NB4 (cell line): ENCODE measurements around the gene SLC34A1.

Experiments
- CTCF ChIP-seq: IDR thresholded peaks from one replicate; pipeline ENCODE4 v1.5.1; 2012; ENCODE audit warnings: low read depth, low read length
- MAX ChIP-seq: IDR thresholded peaks from 2 replicates; pipeline ENCODE4 v1.6.1; 2011; ENCODE audit warnings: low read depth, low read length
- POLR2A ChIP-seq: IDR thresholded peaks from 2 replicates; pipeline ENCODE4 v1.6.1; 2011; ENCODE audit warnings: mild to moderate bottlenecking; ENCODE audit not compliant: insufficient read length; ENCODE audit errors: extremely low read depth

- TF ChIP-seq CTCF: no peak
- no peak for TF ChIP-seq MAX
- no peak for TF ChIP-seq POLR2A
Observed at GRCh38 chr5:177434942-177435738, 50.9 kb downstream of the SLC34A1 start.
